Measurements from ENCODE around the gene DVL2.

The DVL2 gene

GRCh38 chr17:7238420-7239090 is 4.2 kb upstream of the DVL2 start:
- DNase-seq = peak in 6 of 51 donors; percentile 30 to 61 (median 50)

GRCh38 chr17:7237761-7238419 is 3.6 kb upstream of the DVL2 start:
- DNase-seq = peak in 41 of 51 donors; percentile 19 to 78 (median 52)

- no peak for DNase-seq
Observed at GRCh38 chr17:7237266-7237760, 3.0 kb upstream of the DVL2 start.

GRCh38 chr17:7236808-7237207 is 2.5 kb upstream of the DVL2 start:
- no peak for DNase-seq

GRCh38 chr17:7235693-7236665 is 1.7 kb upstream of the DVL2 start:
- no peak for DNase-seq

- no peak for DNase-seq
Observed at GRCh38 chr17:7233701-7234082, 625 bp downstream of the DVL2 start.

GRCh38 chr17:7232114-7232513 is 2.2 kb downstream of the DVL2 start:
- DNase-seq = no peak

GRCh38 chr17:7229504-7229903 is 4.8 kb downstream of the DVL2 start:
- no peak for DNase-seq

GRCh38 chr17:7228920-7229319 is 5.4 kb downstream of the DVL2 start:
- DNase-seq = no peak

GRCh38 chr17:7226721-7227710 is 7.3 kb downstream of the DVL2 start:
- DNase-seq = no peak

- DNase-seq = no peak
Observed at GRCh38 chr17:7225711-7226331, 8.5 kb downstream of the DVL2 start.

GRCh38 chr17:7224661-7225111 is 9.6 kb downstream of the DVL2 start:
- DNase-seq = no peak

- no peak for DNase-seq
Observed at GRCh38 chr17:7224110-7224509, 10.2 kb downstream of the DVL2 start.

GRCh38 chr17:7223375-7223774 is 10.9 kb downstream of the DVL2 start:
- no peak for DNase-seq

- no peak for DNase-seq
Observed at GRCh38 chr17:7222972-7223292, 11.4 kb downstream of the DVL2 start.

GRCh38 chr17:7222093-7222971 is 12.0 kb downstream of the DVL2 start:
- DNase-seq = no peak

GRCh38 chr17:7221278-7222092 is 12.8 kb downstream of the DVL2 start:
- DNase-seq = no peak

GRCh38 chr17:7220593-7221277 is 13.6 kb downstream of the DVL2 start:
- DNase-seq = peak in 14 of 51 donors; percentile 18 to 47 (median 31)
